Measurements from ENCODE around the gene DMRTB1. TPM values are rescaled to one million over a fixed set of nuclear protein-coding genes. Genes with fewer than 3 reads are reported as not detected.

Gene DMRTB1
- polyA plus RNA-seq, 4 donors, result 0.14 TPM; not detected in 3

DNA sequence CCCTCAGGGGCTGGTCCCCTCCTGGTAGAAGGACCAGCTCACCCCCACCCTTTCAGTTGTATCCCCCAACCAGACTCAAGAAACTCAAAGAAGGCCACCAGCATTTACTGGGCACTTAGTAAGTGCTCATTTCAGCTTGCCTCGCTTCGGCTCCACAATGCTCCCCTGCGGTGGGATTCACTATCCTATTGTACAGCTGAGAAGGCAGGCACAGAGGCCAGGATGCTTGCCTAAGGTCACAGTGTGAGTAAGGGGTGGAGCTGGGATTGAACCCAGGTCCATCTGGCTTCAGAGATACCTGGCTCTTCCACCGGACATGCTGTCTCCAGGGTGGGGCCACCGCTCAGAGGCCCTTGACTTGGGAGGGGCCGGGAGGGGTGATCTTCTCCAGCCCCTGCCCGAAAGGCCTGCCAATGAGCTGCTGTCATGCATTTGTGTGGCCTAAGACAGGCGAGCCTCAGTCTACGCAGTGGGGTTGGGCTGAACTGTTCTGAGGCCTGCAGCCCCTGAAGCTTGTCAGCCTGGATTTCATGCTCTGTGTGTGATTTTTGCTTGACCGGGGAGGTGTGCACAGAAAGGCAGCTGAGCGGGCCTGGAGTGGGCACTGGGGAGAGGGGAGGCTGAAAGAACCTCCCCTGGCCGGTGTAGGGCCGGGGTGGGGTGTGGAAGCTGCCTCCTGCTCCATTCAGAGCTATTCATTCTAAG is 48.1 kb downstream of the DMRTB1 start:
- DNase-seq (ENCODE audit: low read depth in 4 of 4, low spot score in 3 of 4), result no peak

DNA sequence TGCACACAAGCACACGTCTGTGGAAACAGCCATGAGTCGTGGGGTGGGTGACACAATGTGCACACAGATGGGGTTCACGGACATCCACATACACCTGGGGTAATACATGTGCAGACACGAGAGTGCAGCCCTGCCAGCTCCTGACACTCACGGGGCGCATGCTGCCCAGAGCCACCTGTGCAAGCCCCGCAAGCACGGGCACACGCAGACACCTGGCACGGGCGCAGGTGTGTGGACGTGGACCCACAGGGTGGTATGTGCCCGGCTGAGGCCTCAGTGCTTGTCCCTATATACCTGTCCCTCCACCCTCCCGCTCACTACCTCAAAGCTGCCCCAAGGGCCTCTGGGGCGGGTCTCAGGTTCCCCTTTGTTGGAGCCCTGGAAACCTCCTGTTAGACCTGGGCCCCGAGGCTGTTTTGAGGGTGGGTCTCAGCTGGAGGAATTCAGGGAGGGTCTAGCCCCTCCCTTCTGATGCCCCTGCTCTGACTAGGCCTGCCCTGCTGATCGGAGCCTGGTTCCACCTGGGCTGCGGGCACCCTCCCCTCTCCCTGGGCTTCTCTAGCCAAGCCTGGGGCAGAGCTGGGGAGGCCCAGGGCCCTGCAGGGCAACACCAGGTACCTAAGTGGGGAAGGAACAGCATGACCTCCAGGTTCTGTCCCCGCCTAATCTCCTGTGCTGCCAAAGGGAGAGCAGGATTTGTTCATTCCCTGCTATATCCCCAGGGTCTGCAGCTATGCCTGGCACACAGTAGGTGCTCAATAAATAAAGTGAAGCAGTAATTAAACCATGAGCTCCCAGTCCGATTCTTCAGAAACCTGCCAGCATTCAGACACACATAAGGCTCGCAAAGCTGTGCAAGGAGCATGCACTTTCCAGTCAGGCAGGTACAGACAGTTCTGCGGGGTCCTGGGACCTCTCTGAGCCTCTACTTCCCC is 49.1 kb downstream of the DMRTB1 start:
- DNase-seq (ENCODE audit: low read depth in 4 of 4, low spot score in 3 of 4), result no peak

GRCh38 chr1:53508991-53509666 is 49.9 kb downstream of the DMRTB1 start:
- DNase-seq (ENCODE audit: low read depth in 4 of 4, low spot score in 3 of 4), result no peak

GRCh38 chr1:53509775-53510174 is 50.6 kb downstream of the DMRTB1 start:
- DNase-seq (ENCODE audit: low read depth in 4 of 4, low spot score in 3 of 4), result no peak

GRCh38 chr1:53510215-53510614 is 51.0 kb downstream of the DMRTB1 start:
- DNase-seq (ENCODE audit: low read depth in 4 of 4, low spot score in 3 of 4), result no peak

GRCh38 chr1:53511323-53511932 is 52.2 kb downstream of the DMRTB1 start:
- DNase-seq (ENCODE audit: low read depth in 4 of 4, low spot score in 3 of 4), result no peak

DNA sequence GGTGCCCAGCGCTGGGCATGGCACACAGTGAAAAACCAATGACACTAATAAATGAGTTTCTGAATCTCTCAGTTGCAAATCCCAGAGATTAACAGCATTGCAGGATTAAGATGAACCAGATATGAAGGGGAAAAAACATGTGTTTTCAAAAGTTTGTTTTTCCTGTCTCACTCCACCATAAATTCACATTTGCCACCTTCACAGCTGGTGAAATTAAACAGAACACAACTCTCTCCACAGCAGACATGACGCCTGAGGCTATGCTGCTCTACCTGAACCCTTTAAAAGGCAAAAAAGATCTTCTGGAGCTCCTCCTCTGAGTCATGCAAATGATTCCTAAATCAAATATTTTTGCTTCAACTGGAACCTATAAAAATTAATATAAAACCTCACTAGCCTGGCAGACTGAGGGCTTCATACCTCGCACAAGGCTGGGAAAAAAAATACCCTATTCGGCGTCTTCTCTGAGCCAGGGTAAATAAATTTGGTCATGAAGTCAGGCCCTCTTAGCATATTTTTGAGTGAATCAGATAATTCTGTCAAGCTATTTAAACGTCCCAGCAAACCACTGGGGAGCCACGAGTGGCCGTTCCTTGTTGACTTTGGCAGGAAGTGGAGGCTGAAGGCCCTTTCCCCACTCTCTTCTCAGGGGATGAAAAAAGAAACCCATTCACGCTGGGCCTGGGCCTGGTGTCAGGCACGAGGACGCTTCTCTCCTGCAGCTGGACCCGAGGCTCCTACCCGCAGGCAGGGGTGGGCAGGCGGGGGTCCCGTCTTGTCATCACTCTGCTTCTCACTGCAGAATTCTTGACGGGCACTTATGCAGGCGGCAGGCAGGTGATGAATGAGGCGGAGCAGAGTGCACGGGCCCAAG is 53.0 kb downstream of the DMRTB1 start:
- no peak for DNase-seq (ENCODE audit: low read depth in 4 of 4, low spot score in 3 of 4)

DNA sequence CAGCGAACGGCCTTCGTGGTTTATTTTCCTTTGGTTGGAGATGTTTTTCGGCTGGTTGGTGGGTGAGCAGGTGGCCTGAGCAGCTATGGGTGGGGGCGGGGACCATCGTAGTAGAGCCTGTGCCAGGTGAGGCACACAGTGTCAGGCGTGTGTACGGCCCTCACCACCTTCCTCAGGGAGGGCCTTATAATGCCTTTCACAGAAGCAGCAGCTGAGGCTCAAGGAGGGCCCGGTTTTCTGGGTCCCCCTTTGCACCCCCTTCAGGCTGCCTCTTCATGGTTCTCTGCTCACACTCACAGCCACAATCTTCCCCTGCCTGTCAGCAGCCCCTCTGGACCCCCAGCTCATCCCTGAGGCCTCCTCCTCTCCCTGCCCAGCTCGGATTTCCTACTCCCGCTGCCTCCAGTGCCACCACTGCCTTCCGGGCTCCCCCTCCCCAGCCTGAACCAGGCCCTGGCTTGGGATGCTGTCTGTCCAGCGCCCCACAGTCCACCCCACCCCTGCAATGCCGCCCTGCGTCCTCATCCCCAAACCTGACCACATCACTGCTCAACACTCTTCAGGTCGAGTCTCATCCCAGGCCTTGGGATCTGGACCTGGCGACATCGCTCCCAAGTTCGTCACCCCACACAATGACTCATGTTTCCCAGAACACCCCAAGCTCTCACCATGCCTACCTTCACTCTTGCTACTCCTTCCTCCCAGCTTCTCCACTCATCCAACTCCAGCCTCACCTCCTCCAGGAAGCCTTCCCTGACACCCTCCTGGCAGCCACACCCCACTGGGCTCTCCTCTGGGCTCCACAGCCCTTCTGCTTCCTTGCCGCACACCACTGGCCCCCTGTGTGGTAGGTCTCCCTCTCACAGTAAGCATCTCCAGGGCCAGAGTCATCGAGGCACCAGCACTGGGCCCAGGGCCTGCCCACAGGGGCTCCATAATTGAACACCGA is 53.9 kb downstream of the DMRTB1 start:
- no peak for DNase-seq (ENCODE audit: low read depth in 4 of 4, low spot score in 3 of 4)

DNA sequence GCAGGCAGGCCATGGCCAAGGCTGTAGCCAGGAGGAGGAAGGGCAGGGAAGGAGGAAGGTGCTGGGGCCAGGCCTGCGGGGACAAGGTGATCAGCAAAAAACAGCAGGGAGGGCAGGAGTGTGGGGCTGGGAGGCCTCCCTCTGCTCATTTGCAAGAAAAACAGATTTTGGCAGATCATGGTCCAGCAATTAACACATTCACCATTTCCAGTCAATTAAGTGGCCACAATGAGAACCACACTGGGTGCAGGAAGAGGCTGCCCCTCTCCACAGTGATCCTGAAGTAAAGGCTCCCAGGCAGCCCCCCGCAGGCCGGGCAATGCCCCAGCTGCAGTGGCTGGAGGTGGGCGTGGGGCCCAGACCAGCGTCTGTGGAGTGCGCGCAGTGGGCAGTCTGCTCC is 54.6 kb downstream of the DMRTB1 start:
- no peak for DNase-seq (ENCODE audit: low read depth in 4 of 4, low spot score in 3 of 4)

- DNase-seq (ENCODE audit: low read depth in 4 of 4, low spot score in 3 of 4), result no peak
Observed at GRCh38 chr1:53514436-53514835, 55.2 kb downstream of the DMRTB1 start.

DNA sequence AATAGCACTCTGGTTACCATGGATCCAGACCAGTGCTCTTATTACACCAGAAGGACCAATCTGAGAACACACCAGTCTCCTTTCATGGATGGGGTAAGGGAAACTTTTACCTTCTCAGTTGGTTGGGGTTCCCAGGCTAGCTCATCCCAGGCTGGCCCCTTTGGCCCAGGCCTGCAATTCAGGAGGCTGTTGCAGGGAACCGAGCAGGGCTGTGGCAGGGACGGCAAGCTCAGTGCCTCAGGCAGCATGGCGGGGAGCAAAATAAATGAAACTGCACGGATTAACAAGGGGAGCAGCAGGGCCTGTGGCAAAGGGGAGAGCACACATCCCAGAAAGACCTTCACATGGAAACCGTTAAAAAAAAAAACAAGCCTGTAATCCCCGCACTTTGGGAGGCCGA is 57.0 kb downstream of the DMRTB1 start:
- no peak for DNase-seq (ENCODE audit: low read depth in 4 of 4, low spot score in 3 of 4)

Other genes with a start within 250 kb of the DMRTB1 start
- 10 to 100 TPM; 78.1 to 95.1 (median 87.9) TPM for gene CZIB, start 238.8 kb upstream of the DMRTB1 start, polyA plus RNA-seq (ENCODE audit: insufficient read length in 4 of 4)
- gene MAGOH, start 220.9 kb upstream of the DMRTB1 start, polyA plus RNA-seq (ENCODE audit: insufficient read length in 4 of 4), result 100 to 1,000 TPM in 1 of 4 donors, 10 to 100 TPM in 3; 72.4 to 103 (median 87.3) TPM
- gene LRP8, start 131.3 kb upstream of the DMRTB1 start, polyA plus RNA-seq (ENCODE audit: insufficient read length in 4 of 4), result 1 to 10 TPM; 4.8 to 7.9 (median 6.8) TPM